Activated CD4-positive, CD25-positive, alpha-beta regulatory T cell treated with anti-CD3 and anti-CD28 coated beads, Interleukin-2, amount 50 U/mL, for 24 hours (primary cell): ENCODE data around the gene ACOT7.

Experiments used
- ATAC-seq, 2 donors: fragments of 150-1000 bp; cut with Tn5 transposase; one replicate each; pipeline ENCODE4 v1.10.0; 2021; ENCODE audit warnings: mild to moderate bottlenecking in 1 of 2, moderate library complexity in 1 of 2

Gene ACOT7

DNA sequence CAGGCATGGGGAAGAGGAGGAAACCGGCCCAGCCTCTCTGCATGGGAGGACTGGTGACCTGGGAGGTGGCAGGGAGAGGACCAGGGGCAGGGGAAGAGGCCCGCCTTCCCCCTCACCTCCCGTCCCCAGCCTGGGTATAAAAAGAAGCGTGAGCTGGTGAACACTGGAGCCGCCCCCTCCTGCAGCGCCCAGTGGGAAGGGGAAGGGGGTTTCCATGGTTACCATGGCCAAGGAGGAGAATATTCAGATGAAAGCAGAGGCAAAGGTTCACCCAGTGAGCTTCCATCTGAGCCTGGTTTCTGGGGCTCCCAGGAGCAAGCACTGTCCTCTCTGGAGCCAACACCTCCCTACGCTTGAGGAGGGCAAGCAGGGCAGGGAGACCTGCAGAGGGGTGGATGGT is 54.9 kb downstream of the ACOT7 start:
- no peak for ATAC-seq

GRCh38 chr1:6336776-6337622 is 56.6 kb downstream of the ACOT7 start:
- no peak for ATAC-seq

GRCh38 chr1:6334261-6334993 is 59.1 kb downstream of the ACOT7 start:
- no peak for ATAC-seq

- ATAC-seq: no peak
Observed at GRCh38 chr1:6332821-6333220, 60.7 kb downstream of the ACOT7 start.

DNA sequence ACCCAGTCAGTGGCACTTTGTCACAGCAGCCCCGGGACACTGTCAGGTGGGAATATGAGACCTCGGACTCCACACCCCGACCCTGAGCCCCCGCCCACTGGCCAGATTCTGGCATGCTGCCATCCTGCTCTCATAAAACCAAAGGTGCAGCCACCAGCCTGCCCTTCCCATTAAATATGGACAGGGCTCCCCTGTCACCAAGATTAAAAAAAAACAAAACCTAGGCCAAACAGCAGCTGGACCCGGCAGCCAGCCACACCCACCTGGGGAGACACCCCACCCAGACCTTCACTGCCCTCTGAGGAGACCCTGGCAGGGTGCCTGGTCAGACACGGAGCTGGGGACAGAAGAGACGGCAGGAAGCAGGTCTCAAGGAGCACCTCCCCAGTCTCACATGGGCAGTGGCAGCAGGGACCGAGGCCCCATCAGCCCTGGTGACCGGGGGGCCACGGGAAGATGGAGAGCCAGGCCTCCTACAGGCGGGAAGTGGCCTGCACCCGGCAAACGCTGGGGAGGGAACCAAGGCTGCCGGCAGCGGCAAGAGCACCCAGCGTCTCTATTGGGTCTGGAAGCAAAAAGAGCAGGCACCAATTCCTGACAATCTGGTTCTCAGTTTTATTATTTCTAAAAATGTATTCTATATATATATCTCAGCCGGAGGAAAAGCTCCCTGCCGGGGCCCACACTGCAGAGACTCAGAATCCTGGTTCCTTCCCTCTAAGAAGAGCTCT is 61.9 kb downstream of the ACOT7 start:
- ATAC-seq: no peak

DNA sequence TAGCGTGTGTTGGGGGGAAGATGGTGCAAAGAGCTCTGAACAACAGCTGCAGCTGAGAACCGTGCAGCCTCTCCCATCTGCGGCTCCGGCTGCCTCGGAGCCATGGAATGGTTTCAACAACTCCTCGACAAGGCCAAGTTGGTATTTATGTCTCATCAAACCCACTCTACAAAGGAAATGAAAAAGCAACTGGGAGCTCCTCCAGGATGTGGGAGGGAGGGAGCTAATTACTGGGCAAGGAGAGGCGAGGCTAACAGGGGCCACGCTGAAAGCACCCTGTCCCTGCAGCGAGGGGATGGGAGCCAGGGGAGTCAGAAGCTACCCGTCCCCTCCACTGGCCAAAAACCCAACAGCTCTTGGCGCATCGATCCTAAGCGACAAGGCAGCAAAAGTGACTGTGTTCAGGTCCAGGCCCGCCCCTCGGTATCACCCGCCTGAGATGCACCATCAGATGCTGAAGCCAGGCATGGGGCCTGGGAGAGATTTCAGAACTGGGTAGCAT is 63.1 kb downstream of the ACOT7 start:
- ATAC-seq: no peak

GRCh38 chr1:6329851-6330250 is 63.7 kb downstream of the ACOT7 start:
- no peak for ATAC-seq

DNA sequence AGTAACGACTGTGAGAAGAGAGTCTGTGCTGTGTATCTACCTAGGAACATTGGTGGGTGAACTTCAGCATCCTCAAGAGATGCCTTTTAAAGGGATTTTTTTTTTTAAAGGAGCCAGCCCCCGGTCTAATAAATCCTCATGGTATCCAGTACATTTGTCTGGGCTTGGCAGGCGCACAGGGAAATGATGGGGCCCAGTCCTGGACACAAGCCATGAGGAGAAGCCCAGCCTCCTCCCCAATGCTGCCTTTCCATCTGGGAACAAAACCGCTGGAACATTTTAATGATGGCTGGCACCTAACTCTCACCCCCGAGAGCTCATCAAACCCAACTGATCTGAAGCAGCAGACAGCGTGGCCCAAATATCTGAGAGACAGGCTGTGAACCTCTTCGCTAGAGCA is 64.2 kb downstream of the ACOT7 start:
- ATAC-seq: no peak

GRCh38 chr1:6328696-6329095 is 64.9 kb downstream of the ACOT7 start:
- ATAC-seq: no peak

GRCh38 chr1:6328091-6328490 is 65.5 kb downstream of the ACOT7 start:
- no peak for ATAC-seq

DNA sequence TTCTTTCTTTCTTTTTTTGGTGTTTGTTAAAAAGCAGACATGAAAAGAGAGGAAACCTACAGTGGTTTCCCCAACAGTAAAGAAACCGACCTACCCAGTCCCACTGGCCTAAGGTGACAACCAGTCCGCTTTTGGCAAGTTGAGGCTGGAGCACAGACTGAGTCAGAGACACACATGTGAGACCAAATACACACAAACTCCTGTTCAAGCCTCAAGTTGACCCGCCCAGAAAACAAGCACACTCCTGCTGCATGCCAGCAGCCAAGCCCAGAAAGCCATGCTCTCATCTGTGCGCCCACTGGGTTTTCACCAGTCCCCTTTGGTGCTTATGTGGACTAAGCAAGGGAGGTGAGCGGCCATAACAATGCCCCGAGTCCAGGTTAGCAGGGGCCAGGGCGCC is 68.1 kb downstream of the ACOT7 start:
- ATAC-seq: no peak

- ATAC-seq: no peak
Observed at GRCh38 chr1:6322161-6322560, 71.4 kb downstream of the ACOT7 start.

GRCh38 chr1:6321205-6321604 is 72.4 kb downstream of the ACOT7 start:
- no peak for ATAC-seq

GRCh38 chr1:6317098-6317760 is 76.3 kb downstream of the ACOT7 start:
- ATAC-seq: no peak

GRCh38 chr1:6316240-6317097 is 77.1 kb downstream of the ACOT7 start:
- no peak for ATAC-seq

DNA sequence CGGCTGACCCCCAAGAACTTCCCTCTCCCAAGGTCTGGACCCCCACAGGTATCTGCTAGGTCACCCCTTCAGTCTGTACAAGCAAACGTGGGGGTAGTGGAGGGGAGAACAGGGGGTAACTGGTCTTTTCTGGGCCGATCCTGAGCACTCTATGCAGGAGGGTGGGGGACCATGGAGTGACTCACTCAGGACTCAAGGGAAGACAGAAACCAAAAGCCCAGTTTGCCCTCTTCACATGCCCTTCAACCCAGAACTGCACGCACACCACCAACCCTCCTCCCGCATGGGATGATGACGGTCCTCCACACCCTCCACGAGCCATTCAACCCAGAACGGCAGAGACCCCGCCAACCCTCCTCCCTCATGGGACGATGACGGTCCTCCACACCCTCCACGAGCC is 79.1 kb downstream of the ACOT7 start:
- no peak for ATAC-seq

- no peak for ATAC-seq
Observed at GRCh38 chr1:6313393-6314200, 80.0 kb downstream of the ACOT7 start.

DNA sequence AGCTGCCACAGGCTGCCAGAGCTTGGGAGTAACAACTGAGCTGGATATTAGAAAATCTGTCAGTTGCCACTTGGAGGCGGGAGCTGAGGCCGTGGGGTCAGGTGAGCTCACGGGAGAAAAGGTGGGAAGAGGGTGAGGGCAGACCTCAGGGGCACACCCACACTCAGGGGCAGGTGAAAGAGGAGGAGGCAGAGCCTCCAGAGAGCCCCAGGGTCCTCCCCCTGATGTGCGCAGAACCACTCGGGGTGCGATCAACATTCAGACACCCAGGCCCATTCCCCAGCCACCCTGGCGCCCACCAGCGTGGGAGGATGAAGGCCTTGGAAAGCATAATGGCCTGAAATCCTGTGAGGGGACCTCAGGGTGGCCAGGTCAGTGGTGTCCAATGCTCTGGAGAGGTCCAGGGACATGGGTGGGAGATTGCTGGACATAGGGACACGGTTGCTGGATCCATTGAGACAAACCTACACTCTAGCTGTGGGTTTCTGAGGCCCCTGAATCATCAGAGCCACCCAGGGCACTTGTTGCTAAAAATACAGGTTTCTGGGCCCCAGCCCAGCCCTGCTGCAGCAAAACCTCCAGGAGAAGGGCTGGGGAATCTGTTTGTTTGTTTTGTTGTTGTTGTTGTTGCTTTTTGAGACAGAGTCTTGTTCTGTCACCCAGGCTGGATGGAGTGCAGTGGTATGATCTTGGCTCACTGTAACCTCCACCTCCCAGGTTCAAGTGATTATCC is 83.3 kb downstream of the ACOT7 start:
- ATAC-seq: no peak

DNA sequence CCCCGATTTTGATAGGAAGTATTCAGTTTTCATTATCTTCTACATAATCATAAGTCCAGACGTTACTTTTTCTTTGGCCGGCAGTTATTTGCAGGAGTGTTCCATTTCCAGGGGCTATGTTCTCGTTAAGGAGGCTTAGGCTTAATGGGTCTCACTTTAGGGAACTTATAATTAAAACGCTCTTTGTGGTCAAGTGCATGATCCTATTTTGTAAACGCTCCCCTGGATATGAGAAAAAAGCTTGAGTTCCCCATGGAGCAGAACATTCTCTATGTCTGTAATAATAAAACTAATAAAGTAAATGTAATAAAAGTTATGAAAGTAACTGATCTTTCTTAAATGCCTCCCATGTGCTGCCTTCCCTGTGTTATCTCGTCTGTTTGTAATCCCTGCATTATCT is 84.0 kb downstream of the ACOT7 start:
- no peak for ATAC-seq

- ATAC-seq: no peak
Observed at GRCh38 chr1:6308449-6308848, 85.1 kb downstream of the ACOT7 start.
